Progenitor cell of endocrine pancreas (in vitro differentiated cells): ENCODE data around the gene CNPY4. TPM values are rescaled to one million over a fixed set of nuclear protein-coding genes. Genes with fewer than 3 reads are reported as not detected.
"Not testable (repeated sequence)": the region's sequence is repeated elsewhere in the genome, so short reads cannot be mapped to it uniquely, and the experiment has no call there.

Experiments used
- DNase-seq: peaks from one replicate; pipeline ENCODE4 v3.0.0; 2021; ENCODE audit warnings: low spot score; ENCODE audit not compliant: unreplicated experiment
- H3K27ac Mint-ChIP-seq: 2 replicates; pipeline ENCODE4 v1.8.0; 2021; ENCODE audit warnings: mild to moderate bottlenecking, moderate library complexity, mixed read lengths
- H3K27me3 Mint-ChIP-seq: 2 replicates; pipeline ENCODE4 v1.8.0; 2021; ENCODE audit warnings: mixed read lengths
- H3K36me3 Mint-ChIP-seq: 2 replicates; pipeline ENCODE4 v1.8.0; 2022; ENCODE audit warnings: mixed read lengths; ENCODE audit not compliant: insufficient read depth
- H3K4me1 Mint-ChIP-seq: 2 replicates; pipeline ENCODE4 v1.8.0; 2021; ENCODE audit warnings: low read depth, mixed read lengths
- H3K4me3 Mint-ChIP-seq: 2 replicates; pipeline ENCODE4 v1.8.0; 2021; ENCODE audit warnings: low read depth, mild to moderate bottlenecking, moderate library complexity, mixed read lengths
- H3K9me3 Mint-ChIP-seq: 2 replicates; pipeline ENCODE4 v1.8.0; 2021; ENCODE audit warnings: low read depth, mixed read lengths
- total RNA-seq: library from RNA; stranded (reverse); gene quantifications from 2 replicates; pipeline ENCODE4 v1.2.1, GENCODE V29; 2021
- TF ChIP-seq, protein P1 (sequence below): fragments of 200-600 bp; sonication (generic); IDR thresholded peaks from one replicate; pipeline ENCODE4 v1.5.0; 2021; ENCODE audit warnings: antibody characterized with exemption, mild to moderate bottlenecking; ENCODE audit not compliant: unreplicated experiment

Gene CNPY4
- total RNA-seq, 1 donor from 2014 or later = 25.5 TPM

GRCh38 chr7:100132697-100133151 is 13.3 kb downstream of the CNPY4 start:
- Mint-ChIP-seq H3K4me1 (peaks cover 1% of the 10 kb centered on the region), H3K9me3 (no peaks in the 10 kb centered on the region), H3K36me3 (no peaks in the 10 kb centered on the region), H3K27ac (no peak overlapping the region), H3K4me3 (no peak overlapping the region), H3K27me3 (peaks cover 9% of the 10 kb centered on the region)
- DNase-seq = peak; percentile 43
- TF ChIP-seq, protein P1, sequence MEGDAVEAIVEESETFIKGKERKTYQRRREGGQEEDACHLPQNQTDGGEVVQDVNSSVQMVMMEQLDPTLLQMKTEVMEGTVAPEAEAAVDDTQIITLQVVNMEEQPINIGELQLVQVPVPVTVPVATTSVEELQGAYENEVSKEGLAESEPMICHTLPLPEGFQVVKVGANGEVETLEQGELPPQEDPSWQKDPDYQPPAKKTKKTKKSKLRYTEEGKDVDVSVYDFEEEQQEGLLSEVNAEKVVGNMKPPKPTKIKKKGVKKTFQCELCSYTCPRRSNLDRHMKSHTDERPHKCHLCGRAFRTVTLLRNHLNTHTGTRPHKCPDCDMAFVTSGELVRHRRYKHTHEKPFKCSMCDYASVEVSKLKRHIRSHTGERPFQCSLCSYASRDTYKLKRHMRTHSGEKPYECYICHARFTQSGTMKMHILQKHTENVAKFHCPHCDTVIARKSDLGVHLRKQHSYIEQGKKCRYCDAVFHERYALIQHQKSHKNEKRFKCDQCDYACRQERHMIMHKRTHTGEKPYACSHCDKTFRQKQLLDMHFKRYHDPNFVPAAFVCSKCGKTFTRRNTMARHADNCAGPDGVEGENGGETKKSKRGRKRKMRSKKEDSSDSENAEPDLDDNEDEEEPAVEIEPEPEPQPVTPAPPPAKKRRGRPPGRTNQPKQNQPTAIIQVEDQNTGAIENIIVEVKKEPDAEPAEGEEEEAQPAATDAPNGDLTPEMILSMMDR = peak; percentile 90

DNA sequence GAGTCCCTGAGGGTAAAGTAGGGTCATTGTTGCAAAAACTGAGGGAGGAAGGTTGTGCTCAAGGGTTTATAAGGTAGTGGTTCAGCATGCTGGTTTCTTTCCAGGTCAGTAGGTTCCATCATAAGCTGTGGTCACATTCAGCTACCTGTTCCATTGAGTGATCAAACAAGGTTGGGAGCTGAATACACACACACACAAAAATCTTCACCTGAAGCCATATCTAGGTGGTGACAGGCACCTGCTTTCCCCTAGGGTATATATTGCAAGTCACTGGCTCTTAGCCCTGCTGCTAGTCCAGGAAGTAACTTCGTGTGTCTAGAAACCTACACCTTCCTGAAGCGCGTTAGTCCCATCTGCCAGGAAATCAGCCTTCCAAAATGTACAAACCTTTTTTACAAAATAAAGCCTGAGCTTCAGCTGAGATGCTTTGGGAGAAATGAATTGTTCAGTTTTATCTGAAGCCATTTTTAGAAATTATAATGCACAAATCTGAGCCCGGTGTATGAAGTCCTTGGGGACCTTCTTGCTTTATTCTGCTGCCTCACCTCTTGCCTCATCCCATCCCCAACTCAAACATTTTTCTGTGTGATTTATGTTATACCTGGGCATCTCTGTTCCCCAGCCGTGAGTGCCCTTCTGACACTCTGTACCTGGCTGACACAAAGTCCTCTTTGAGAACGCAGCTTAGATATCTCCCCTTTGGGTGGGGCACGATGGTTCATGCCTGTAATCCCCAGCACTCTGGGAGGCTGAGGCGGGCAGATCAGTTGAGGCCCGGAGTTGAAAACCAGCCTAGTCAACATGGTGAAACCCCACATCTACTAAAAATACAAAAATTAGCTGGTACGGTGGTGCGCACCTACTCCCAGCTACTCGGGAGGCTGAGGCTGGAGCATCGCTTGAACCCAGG is 18.7 kb downstream of the CNPY4 start:
- Mint-ChIP-seq H3K36me3 (no peaks in the 10 kb centered on the region), H3K9me3 (no peaks in the 10 kb centered on the region), H3K4me1 (no peaks in the 10 kb centered on the region), H3K27me3 (peaks cover 5% of the 10 kb centered on the region), H3K4me3 (no peak overlapping the region), H3K27ac (no peak overlapping the region)
- TF ChIP-seq, protein P1 = no peak
- DNase-seq = no peak

GRCh38 chr7:100141555-100141949 is 22.1 kb downstream of the CNPY4 start:
- H3K4me3 Mint-ChIP-seq = no peak overlapping the region
- no peaks in the 10 kb centered on the region for H3K4me1 Mint-ChIP-seq
- H3K9me3 Mint-ChIP-seq = no peaks in the 10 kb centered on the region
- peaks cover 5% of the 10 kb centered on the region for H3K27me3 Mint-ChIP-seq
- no peak overlapping the region for H3K27ac Mint-ChIP-seq
- no peaks in the 10 kb centered on the region for H3K36me3 Mint-ChIP-seq
- DNase-seq = no peak
- TF ChIP-seq, protein P1 = no peak

DNA sequence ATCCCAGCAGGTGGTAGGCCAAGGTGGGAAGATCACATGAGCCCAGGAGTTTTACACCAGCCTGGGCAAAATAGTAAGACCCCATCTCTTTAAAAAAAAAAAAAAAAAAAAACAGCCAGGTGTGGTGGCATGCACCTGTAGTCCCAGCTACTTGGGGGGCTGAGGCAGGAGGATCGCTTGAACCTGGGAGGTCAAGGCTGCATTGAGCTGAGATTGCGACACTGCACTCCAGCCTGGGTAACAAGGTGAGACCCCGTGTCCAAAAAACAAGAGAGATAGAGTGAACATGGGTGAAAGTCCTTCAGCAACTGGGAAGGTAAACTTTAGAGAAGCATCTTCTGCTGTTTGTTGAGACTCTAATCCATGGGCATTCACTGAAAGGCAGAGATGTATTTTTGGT is 23.0 kb downstream of the CNPY4 start:
- no peak for DNase-seq
- TF ChIP-seq, protein P1 = no peak
- H3K27ac Mint-ChIP-seq = no peak overlapping the region
- H3K9me3 Mint-ChIP-seq = no peaks in the 10 kb centered on the region
- no peaks in the 10 kb centered on the region for H3K36me3 Mint-ChIP-seq
- no peak overlapping the region for H3K4me3 Mint-ChIP-seq
- peaks cover 5% of the 10 kb centered on the region for H3K27me3 Mint-ChIP-seq
- H3K4me1 Mint-ChIP-seq = no peaks in the 10 kb centered on the region

DNA sequence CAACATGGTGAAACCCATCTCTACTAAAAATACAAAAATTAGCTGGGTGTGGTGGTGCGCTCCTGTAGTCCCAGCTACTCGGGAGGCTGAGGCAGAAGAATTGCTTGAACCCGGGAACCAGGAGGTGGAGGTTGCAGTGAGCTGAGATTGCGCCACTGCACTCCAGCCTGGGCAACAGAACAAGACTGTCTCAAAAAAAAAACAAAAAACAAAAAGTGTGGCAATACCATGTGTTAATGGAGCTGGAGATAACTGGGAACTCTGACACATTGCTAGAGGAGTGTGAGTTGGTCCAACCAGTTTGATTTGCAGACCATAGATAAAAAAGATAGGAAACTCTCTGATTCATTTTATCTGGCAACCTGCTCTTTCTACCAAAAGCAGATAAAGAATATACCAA is 26.9 kb downstream of the CNPY4 start:
- H3K4me1 Mint-ChIP-seq = peaks cover 11% of the 10 kb centered on the region
- H3K4me3 Mint-ChIP-seq, H3K27me3 Mint-ChIP-seq, H3K27ac Mint-ChIP-seq, H3K36me3 Mint-ChIP-seq, DNase-seq, H3K9me3 Mint-ChIP-seq: not testable (repeated sequence)

GRCh38 chr7:100147278-100147677 is 27.8 kb downstream of the CNPY4 start:
- H3K4me3 Mint-ChIP-seq = no peak overlapping the region
- no peak for DNase-seq
- H3K9me3 Mint-ChIP-seq = no peaks in the 10 kb centered on the region
- H3K36me3 Mint-ChIP-seq = peaks cover 5% of the 10 kb centered on the region
- H3K4me1 Mint-ChIP-seq = peaks cover 11% of the 10 kb centered on the region
- TF ChIP-seq, protein P1 = no peak
- H3K27me3 Mint-ChIP-seq = no peaks in the 10 kb centered on the region
- H3K27ac Mint-ChIP-seq = no peak overlapping the region
